IMR-90 (cell line): ENCODE results near the gene TMEM131. TPM values are rescaled to one million over a fixed set of nuclear protein-coding genes. Genes with fewer than 3 reads are reported as not detected.

ENCODE experiments used
- ATAC-seq: fragments of 200-7000 bp; cut with Tn5 transposase; 2 replicates; pipeline ENCODE4 v1.9.1; 2020; ENCODE audit warnings: low read depth, mild to moderate bottlenecking, moderate library complexity
- BruUV-seq: library from RNA; stranded (reverse); fragments of 400-500 nt; replicated peaks from 2 replicates; lab custom pipeline; 2021; lab: Mats Ljungman, UMichigan
- CTCF ChIA-PET: fragments of 300-600 bp; formaldehyde crosslinking; extraction: SDS; loops from one replicate; lab custom pipeline; 2021; ENCODE audit warnings: antibody characterized with exemption; lab: Yijun Ruan, JAX
- POLR2A ChIA-PET: fragments of 300-600 bp; sonication (Branson Sonifier 250); formaldehyde crosslinking; loops from one replicate; lab custom pipeline; 2022; ENCODE audit warnings: antibody characterized with exemption; ENCODE audit not compliant: unreplicated experiment; lab: Charles Lee
- DNase-seq: peaks from one replicate; pipeline ENCODE4 v3.0.0; 2013
- H2AFZ ChIP-seq: replicated peaks from 2 replicates; pipeline ENCODE3; 2013; ENCODE audit warnings: low read length, mild to moderate bottlenecking; ENCODE audit not compliant: poor library complexity
- H2AK5ac ChIP-seq: 2 replicates; pipeline ENCODE4 v1.6.1; 2013; ENCODE audit warnings: low read depth, low read length, inconsistent platforms
- H2AK9ac ChIP-seq: replicated peaks from 2 replicates; pipeline ENCODE3; 2013; ENCODE audit warnings: mild to moderate bottlenecking, low read depth, low read length, moderate library complexity; ENCODE audit not compliant: poor library complexity
- H2BK120ac ChIP-seq: 2 replicates; pipeline ENCODE4 v1.6.1; 2013; ENCODE audit warnings: low read depth, low read length, inconsistent platforms
- H2BK15ac ChIP-seq: 3 replicates; pipeline ENCODE4 v1.6.1; 2013; ENCODE audit warnings: low read depth, low read length, inconsistent platforms
- H2BK20ac ChIP-seq: 2 replicates; pipeline ENCODE4 v1.6.1; 2013; ENCODE audit warnings: low read depth, mild to moderate bottlenecking, inconsistent platforms, low read length, moderate library complexity
- H2BK5ac ChIP-seq: 2 replicates; pipeline ENCODE4 v1.6.1; 2013; ENCODE audit warnings: mild to moderate bottlenecking, low read depth, low read length, inconsistent platforms; ENCODE audit not compliant: poor library complexity, severe bottlenecking
- H3K14ac ChIP-seq: replicated peaks from 2 replicates; pipeline ENCODE4 v1.6.1; 2013; ENCODE audit warnings: low read depth, low read length, inconsistent platforms
- H3K18ac ChIP-seq: 2 replicates; pipeline ENCODE4 v1.6.1; 2013; ENCODE audit warnings: low read depth, low read length, control low read depth
- H3K23ac ChIP-seq: 2 replicates; pipeline ENCODE4 v1.6.1; 2013; ENCODE audit warnings: low read depth, low read length, inconsistent platforms
- H3K27ac ChIP-seq: 2 replicates; pipeline ENCODE4 v1.5.1; 2013; ENCODE audit warnings: mild to moderate bottlenecking, control low read depth, low read length; ENCODE audit not compliant: insufficient read depth
- H3K27me3 ChIP-seq: 2 replicates; pipeline ENCODE4 v1.6.1; 2013; ENCODE audit warnings: low read length; ENCODE audit not compliant: control insufficient read depth, insufficient read depth
- H3K36me3 ChIP-seq: 2 replicates; pipeline ENCODE4 v1.6.1; 2013; ENCODE audit warnings: low read length, mixed read lengths; ENCODE audit not compliant: control insufficient read depth, insufficient read depth
- H3K4ac ChIP-seq: 2 replicates; pipeline ENCODE4 v1.6.1; 2013; ENCODE audit warnings: low read depth, low read length, inconsistent platforms
- H3K4me1 ChIP-seq: 2 replicates; pipeline ENCODE4 v1.6.1; 2013; ENCODE audit warnings: low read length, mixed read lengths; ENCODE audit not compliant: control insufficient read depth, insufficient read depth
- H3K4me2 ChIP-seq: 2 replicates; pipeline ENCODE4 v1.6.1; 2013; ENCODE audit warnings: low read depth, mild to moderate bottlenecking, control low read depth, low read length, moderate library complexity
- H3K4me3 ChIP-seq: 2 replicates; pipeline ENCODE4 v1.5.1; 2013; ENCODE audit warnings: low read depth, mild to moderate bottlenecking, control low read depth, low read length, moderate library complexity; ENCODE audit not compliant: insufficient read depth
- H3K56ac ChIP-seq: 2 replicates; pipeline ENCODE4 v1.6.1; 2013; ENCODE audit warnings: low read length, inconsistent platforms; ENCODE audit not compliant: insufficient read depth; ENCODE audit errors: extremely low read depth
- H3K79me1 ChIP-seq, 2 experiments: 2 replicates each; pipeline ENCODE4 v1.6.1; 2013; ENCODE audit warnings: low read length in 2 of 2, inconsistent platforms in 1 of 2, low read depth in 1 of 2
- H3K9ac ChIP-seq: 2 replicates; pipeline ENCODE4 v1.6.1; 2013; ENCODE audit warnings: low read depth, low read length, control low read depth
- H3K9me1 ChIP-seq: 2 replicates; pipeline ENCODE4 v1.6.1; 2013; ENCODE audit warnings: low read length, inconsistent platforms; ENCODE audit not compliant: insufficient read depth
- H3K9me3 ChIP-seq: 2 replicates; pipeline ENCODE4 v1.6.1; 2013; ENCODE audit warnings: low read length; ENCODE audit not compliant: control insufficient read depth, insufficient read depth
- H4K20me1 ChIP-seq: 2 replicates; pipeline ENCODE4 v1.6.1; 2013; ENCODE audit warnings: low read length, inconsistent platforms; ENCODE audit not compliant: insufficient read depth
- H4K5ac ChIP-seq: 2 replicates; pipeline ENCODE4 v1.6.1; 2013; ENCODE audit warnings: mild to moderate bottlenecking, low read depth, low read length, control low read depth
- H4K8ac ChIP-seq, 2 experiments: 2 replicates each; pipeline ENCODE4 v1.6.1; 2013; ENCODE audit warnings: low read depth in 2 of 2, low read length in 2 of 2, control low read depth in 1 of 2, inconsistent platforms in 1 of 2
- H4K91ac ChIP-seq: 2 replicates; pipeline ENCODE4 v1.6.1; 2013; ENCODE audit warnings: low read depth, low read length, inconsistent platforms; ENCODE audit not compliant: insufficient read depth
- BHLHE40 ChIP-seq: fragments of 150-350 bp; IDR thresholded peaks from 2 replicates; pipeline ENCODE4 v1.6.1; 2016; ENCODE audit warnings: mild to moderate bottlenecking, low read depth, low read length
- CHD1 ChIP-seq: IDR thresholded peaks from 2 replicates; pipeline ENCODE4 v1.6.1; 2012; ENCODE audit warnings: low read depth, low read length, improper control_type of control experiment
- FOS ChIP-seq: fragments of 150-350 bp; IDR thresholded peaks from 2 replicates; pipeline ENCODE4 v1.6.1; 2016; ENCODE audit warnings: low read depth, low read length
- MAFK ChIP-seq: IDR thresholded peaks from 2 replicates; pipeline ENCODE4 v1.6.1; 2012; ENCODE audit warnings: low read depth, low read length, improper control_type of control experiment
- MAZ ChIP-seq: IDR thresholded peaks from 2 replicates; pipeline ENCODE4 v1.6.1; 2012; ENCODE audit warnings: low read depth, mild to moderate bottlenecking, low read length, improper control_type of control experiment, moderate library complexity, borderline replicate concordance
- MXI1 ChIP-seq: IDR thresholded peaks from 2 replicates; pipeline ENCODE4 v1.6.1; 2012; ENCODE audit warnings: low read depth, mild to moderate bottlenecking, low read length, moderate library complexity, borderline replicate concordance
- NFE2L2 ChIP-seq: fragments of 150-350 bp; IDR thresholded peaks from 2 replicates; pipeline ENCODE4 v1.6.1; 2016; ENCODE audit warnings: low read depth, mild to moderate bottlenecking, low read length
- RAD21 ChIP-seq: IDR thresholded peaks from 2 replicates; pipeline ENCODE4 v1.6.1; 2012; ENCODE audit warnings: low read length, improper control_type of control experiment
- RCOR1 ChIP-seq: IDR thresholded peaks from 2 replicates; pipeline ENCODE4 v1.6.1; 2012; ENCODE audit warnings: mild to moderate bottlenecking, low read length, improper control_type of control experiment; ENCODE audit not compliant: insufficient replicate concordance
- SMC3 ChIP-seq: fragments of 150-350 bp; IDR thresholded peaks from 2 replicates; pipeline ENCODE4 v1.6.1; 2016; ENCODE audit warnings: low read depth, mild to moderate bottlenecking, antibody characterized with exemption, low read length, moderate library complexity
- WGBS, 2 experiments: methylation state at CpG; one replicate each; pipeline versions ENCODE4 v1.1.5 to v1.1.7; 2013; ENCODE audit warnings: missing lambda C conversion rate in 2 of 2; ENCODE audit not compliant: insufficient read length in 1 of 2; ENCODE audit errors: extremely low coverage in 2 of 2; 5-methylcytosine and 5-hydroxymethylcytosine counted together
- dilution Hi-C: fragments of 300-500 bp; cut with HindIII; formaldehyde crosslinking; loops from one replicate; pipeline ENCODE4 v1.14.3; 2018; ENCODE audit warnings: low sequenced_read_pairs; ENCODE audit not compliant: unreplicated experiment
- in situ Hi-C: fragments of 300-500 bp; cut with MboI; formaldehyde crosslinking; loops from 3 replicates; pipeline ENCODE4 v1.14.3; 2019; ENCODE audit warnings: low sequenced_read_pairs, inconsistent platforms, mixed read lengths
- intact Hi-C: fragments of 100-400 bp; cut with micrococcal nuclease; formaldehyde crosslinking; loops from 2 replicates; pipeline ENCODE4 v1.10.0; 2022
- polyA plus RNA-seq, 3 experiments: library from polyadenylated mRNA; depleted of rRNA; stranded (reverse); fragments of >200 nt; gene quantifications; 2 replicates each; pipeline ENCODE4 v1.2.3, GENCODE V29; 2012; ENCODE audit warnings: low replicate concordance in 1 of 3
- total RNA-seq: library from RNA; depleted of rRNA; stranded (reverse); fragments of >200 nt; gene quantifications from 2 replicates; pipeline ENCODE4 v1.2.3, GENCODE V29; 2012
- TF ChIP-seq, protein P1 (sequence below): fragments of 150-350 bp; IDR thresholded peaks from 2 replicates; pipeline ENCODE4 v1.6.1; 2016; ENCODE audit warnings: low read depth, mild to moderate bottlenecking, low read length, moderate library complexity, borderline replicate concordance

Gene TMEM131
- total and polyA plus RNA-seq, 2 of the 4 experiments (the other 2 are of a cell fraction) = 13.3 to 14.0 TPM

DNA sequence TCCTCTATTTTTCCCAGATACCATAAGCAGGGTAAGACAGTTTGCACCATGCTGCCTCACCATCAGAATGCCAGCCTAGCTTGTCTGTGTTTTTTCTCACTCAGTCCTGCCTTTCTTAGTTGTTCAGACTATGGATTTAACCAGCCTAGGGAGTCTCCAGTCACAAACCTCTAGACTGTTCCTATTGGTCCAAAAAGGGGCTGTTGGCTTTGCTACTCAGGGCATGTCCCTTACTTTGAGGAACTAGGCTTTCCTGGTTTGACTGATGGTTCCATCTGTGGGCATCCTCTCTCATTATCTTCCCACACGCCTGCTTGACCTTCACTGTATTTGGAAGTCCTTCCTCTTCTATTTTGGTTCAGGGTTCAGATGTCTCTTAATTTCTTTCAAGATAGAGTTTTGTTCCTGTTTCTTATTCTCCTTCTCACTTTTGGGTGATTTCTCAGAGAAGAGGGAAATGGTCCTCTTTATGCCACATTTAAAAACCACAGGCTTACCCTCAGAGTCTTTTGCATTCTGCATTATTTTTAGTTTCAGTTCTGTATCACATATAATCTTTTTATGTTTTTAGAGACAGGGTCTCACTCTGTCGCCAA, 31.3 kb upstream of the TMEM131 start:
- Histone ChIP-seq H2AK5ac (no peak overlapping the region), H3K4me3 (no peak overlapping the region), H3K56ac (no peak overlapping the region), H3K9me1 (no peaks in the 10 kb centered on the region), H3K36me3 (no peaks in the 10 kb centered on the region), H3K79me1 (no peaks in the 10 kb centered on the region), H3K18ac (no peak overlapping the region), H4K20me1 (no peaks in the 10 kb centered on the region), H4K5ac (no peak overlapping the region), H3K4ac (no peak overlapping the region), H3K27me3 (peaks cover 2% of the 10 kb centered on the region; the same call in 1 of the 2 replicates), H3K9ac (no peak overlapping the region), H2BK15ac (no peak overlapping the region), H2BK5ac (no peak overlapping the region), H2AFZ (no peak overlapping the region), H4K8ac (no peak overlapping the region), H3K27ac (no peak overlapping the region), H4K91ac (no peak overlapping the region), H3K4me1 (no peaks in the 10 kb centered on the region), H3K9me3 (no peaks in the 10 kb centered on the region), H3K14ac (no peak overlapping the region), H3K23ac (no peak overlapping the region), H2AK9ac (no peak overlapping the region), H2BK20ac (no peak overlapping the region), H2BK120ac (no peak overlapping the region), H3K4me2 (no peak overlapping the region)
- DNase-seq = no peak
- no TSS peak for BruUV-seq
- no CpG with 5 or more reads among the region's 2 CpGs for WGBS, 2 experiments
- TF ChIP-seq MAZ (no peak), MXI1 (no peak), FOS (no peak), MAFK (no peak), NFE2L2 (no peak), RAD21 (no peak), BHLHE40 (no peak), SMC3 (no peak), CHD1 (no peak), RCOR1 (no peak)
- TF ChIP-seq, protein P1, sequence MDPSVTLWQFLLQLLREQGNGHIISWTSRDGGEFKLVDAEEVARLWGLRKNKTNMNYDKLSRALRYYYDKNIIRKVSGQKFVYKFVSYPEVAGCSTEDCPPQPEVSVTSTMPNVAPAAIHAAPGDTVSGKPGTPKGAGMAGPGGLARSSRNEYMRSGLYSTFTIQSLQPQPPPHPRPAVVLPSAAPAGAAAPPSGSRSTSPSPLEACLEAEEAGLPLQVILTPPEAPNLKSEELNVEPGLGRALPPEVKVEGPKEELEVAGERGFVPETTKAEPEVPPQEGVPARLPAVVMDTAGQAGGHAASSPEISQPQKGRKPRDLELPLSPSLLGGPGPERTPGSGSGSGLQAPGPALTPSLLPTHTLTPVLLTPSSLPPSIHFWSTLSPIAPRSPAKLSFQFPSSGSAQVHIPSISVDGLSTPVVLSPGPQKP = no peak
- dilution Hi-C loops (no loop called here), intact Hi-C loops (no loop called here), in situ Hi-C loops (no loop called here)
- ChIA-PET POLR2A (no interaction called here), CTCF (no interaction called here)
- ATAC-seq = no peak
